Mesenchymal stem cell (in vitro differentiated cells and primary cell): ENCODE measurements around the gene MIPEP.

ENCODE experiments used
- DNase-seq: peaks from one replicate; pipeline ENCODE4 v3.0.0-alpha.2; 2013
- H2AFZ ChIP-seq: one replicate; pipeline ENCODE4 v1.6.1; 2013; ENCODE audit warnings: low read depth, mild to moderate bottlenecking, control low read depth, inconsistent platforms, low read length, moderate library complexity
- H2AK5ac ChIP-seq: 2 replicates; pipeline ENCODE4 v1.6.1; 2013; ENCODE audit warnings: low read length, moderate library complexity, mild to moderate bottlenecking, inconsistent platforms; ENCODE audit not compliant: severe bottlenecking
- H2BK120ac ChIP-seq: one replicate; pipeline ENCODE4 v1.6.1; 2013; ENCODE audit warnings: low read depth, mild to moderate bottlenecking, inconsistent platforms, low read length, moderate library complexity
- H2BK12ac ChIP-seq, 2 experiments: one replicate each; pipeline ENCODE4 v1.6.1; 2013; ENCODE audit warnings: inconsistent platforms in 2 of 2, low read length in 2 of 2, mild to moderate bottlenecking in 2 of 2, moderate library complexity in 2 of 2, control low read depth in 1 of 2
- H2BK15ac ChIP-seq: one replicate; pipeline ENCODE4 v1.6.1; 2013; ENCODE audit warnings: mild to moderate bottlenecking, low read depth, inconsistent platforms; ENCODE audit not compliant: poor library complexity, severe bottlenecking
- H2BK5ac ChIP-seq: 2 replicates; pipeline ENCODE4 v1.6.1; 2013; ENCODE audit warnings: low read depth, mild to moderate bottlenecking, low read length, control low read depth, inconsistent platforms; ENCODE audit not compliant: poor library complexity, severe bottlenecking
- H3K14ac ChIP-seq, 2 experiments: one replicate each; pipeline ENCODE4 v1.6.1; 2013; ENCODE audit warnings: inconsistent platforms in 2 of 2, low read length in 2 of 2, control low read depth in 1 of 2, mild to moderate bottlenecking in 1 of 2, moderate library complexity in 1 of 2
- H3K18ac ChIP-seq, 2 experiments: one replicate each; pipeline ENCODE4 v1.6.1; 2013; ENCODE audit warnings: inconsistent platforms in 2 of 2, low read length in 2 of 2, control low read depth in 1 of 2, low read depth in 1 of 2, mild to moderate bottlenecking in 1 of 2
- H3K23ac ChIP-seq, 2 experiments: one replicate each; pipeline ENCODE4 v1.6.1; 2013; ENCODE audit warnings: inconsistent platforms in 2 of 2, low read length in 2 of 2, mild to moderate bottlenecking in 2 of 2, moderate library complexity in 2 of 2, control low read depth in 1 of 2
- H3K27ac ChIP-seq: 2 replicates; pipeline ENCODE4 v1.5.1; 2013; ENCODE audit warnings: mild to moderate bottlenecking, moderate library complexity, low read length, control low read depth, inconsistent platforms; ENCODE audit not compliant: poor library complexity, severe bottlenecking
- H3K27me3 ChIP-seq, 2 experiments: 2 replicates each; pipeline versions ENCODE4 v1.6.1 to v1.7.0; 2013; ENCODE audit warnings: low read length in 2 of 2, mild to moderate bottlenecking in 2 of 2, moderate library complexity in 2 of 2, control low read depth in 1 of 2, inconsistent platforms in 1 of 2; ENCODE audit not compliant: control insufficient read depth in 1 of 2, insufficient read depth in 1 of 2
- H3K36me3 ChIP-seq, 2 experiments: 2 replicates each; pipeline versions ENCODE4 v1.6.1 to v1.7.0; 2013; ENCODE audit warnings: low read length in 2 of 2, control low read depth in 1 of 2, inconsistent platforms in 1 of 2, low read depth in 1 of 2, mild to moderate bottlenecking in 1 of 2; ENCODE audit not compliant: insufficient read depth in 2 of 2, control insufficient read depth in 1 of 2
- H3K4ac ChIP-seq, 2 experiments: one replicate each; pipeline ENCODE4 v1.6.1; 2013; ENCODE audit warnings: inconsistent platforms in 2 of 2, low read length in 2 of 2, mild to moderate bottlenecking in 2 of 2, moderate library complexity in 2 of 2, control low read depth in 1 of 2, low read depth in 1 of 2
- H3K4me1 ChIP-seq: 2 replicates; pipeline ENCODE4 v1.6.1; 2013; ENCODE audit warnings: low read depth, low read length, control low read depth; ENCODE audit not compliant: control insufficient read depth, insufficient read depth
- H3K4me2 ChIP-seq: 2 replicates; pipeline ENCODE4 v1.6.1; 2013; ENCODE audit warnings: low read length, mild to moderate bottlenecking, inconsistent platforms; ENCODE audit not compliant: poor library complexity, severe bottlenecking
- H3K4me3 ChIP-seq, 2 experiments: 2 replicates each; pipeline versions ENCODE4 v1.5.1 to v1.7.0; 2013; ENCODE audit warnings: low read length in 2 of 2, mild to moderate bottlenecking in 2 of 2, control low read depth in 1 of 2, low read depth in 1 of 2; ENCODE audit not compliant: insufficient read depth in 1 of 2
- H3K79me1 ChIP-seq: replicated peaks from 2 replicates; pipeline ENCODE4 v1.6.1; 2013; ENCODE audit warnings: mild to moderate bottlenecking, control low read depth, low read length, inconsistent platforms; ENCODE audit not compliant: poor library complexity, severe bottlenecking
- H3K9ac ChIP-seq: 2 replicates; pipeline ENCODE4 v1.7.0; 2013; ENCODE audit warnings: mild to moderate bottlenecking, low read length, moderate library complexity
- H3K9me3 ChIP-seq: 2 replicates; pipeline ENCODE4 v1.7.0; 2013; ENCODE audit warnings: mild to moderate bottlenecking, low read length; ENCODE audit not compliant: control insufficient read depth
- H4K8ac ChIP-seq: one replicate; pipeline ENCODE4 v1.6.1; 2013; ENCODE audit warnings: inconsistent platforms, mild to moderate bottlenecking, low read length, moderate library complexity
- H4K91ac ChIP-seq: one replicate; pipeline ENCODE4 v1.6.1; 2013; ENCODE audit warnings: mild to moderate bottlenecking, low read length, inconsistent platforms
- WGBS: methylation state at CpG from one replicate; pipeline ENCODE4 v1.1.7; 2013; ENCODE audit warnings: mixed read lengths; 5-methylcytosine and 5-hydroxymethylcytosine counted together

The MIPEP gene

DNA sequence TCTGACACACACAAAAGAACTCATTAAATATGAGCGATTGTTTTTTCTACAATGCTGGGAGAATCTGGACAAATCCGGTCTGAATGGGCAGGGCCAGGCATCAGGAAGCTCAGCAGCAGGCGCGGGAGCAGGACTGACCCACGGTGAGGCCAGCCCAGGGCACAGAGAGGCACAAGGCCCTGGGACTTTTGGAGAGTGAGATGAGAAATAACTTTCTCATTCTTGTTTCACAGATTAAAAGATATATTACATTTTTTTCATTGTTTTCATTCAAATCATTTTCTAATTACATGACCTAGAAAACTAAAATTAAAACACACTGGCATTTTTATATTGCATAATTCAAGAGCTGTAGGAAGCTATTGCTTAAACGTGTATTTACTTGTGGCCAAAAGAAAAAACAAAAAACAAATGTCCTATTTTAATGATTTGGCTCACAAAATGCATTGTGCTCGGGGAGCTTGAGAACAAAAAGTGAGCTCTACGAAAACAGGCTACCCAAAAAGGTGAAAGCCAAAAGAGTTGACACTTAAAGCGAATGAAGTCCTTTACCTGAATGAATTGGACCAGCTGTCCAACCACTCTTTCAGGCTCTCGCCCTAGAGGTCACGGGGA lies 185.8 kb downstream of the MIPEP start:
- H2BK5ac ChIP-seq = no peak overlapping the region

DNA sequence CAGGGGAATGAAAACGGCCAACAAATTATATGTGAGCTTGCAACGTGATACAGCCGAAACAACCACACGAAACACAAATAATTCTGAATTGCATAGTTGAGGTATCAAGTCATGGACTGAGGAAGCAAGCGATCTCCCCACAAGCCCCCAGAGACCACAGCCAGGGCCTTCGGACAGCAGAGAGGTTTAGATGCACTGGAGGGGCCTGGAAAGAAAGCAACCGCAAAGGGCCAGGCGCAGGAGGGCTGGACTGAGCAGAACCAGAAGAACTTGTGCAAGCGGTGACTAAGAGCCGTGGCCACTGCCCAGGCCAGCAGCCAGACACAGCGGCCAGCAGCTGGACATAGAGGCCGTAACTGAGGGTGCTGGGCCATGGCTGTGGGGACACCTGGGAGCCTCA lies 187.6 kb downstream of the MIPEP start:
- Histone ChIP-seq H2AFZ (no peak overlapping the region), H3K4me3 (no peak overlapping the region), H2BK12ac (no peak overlapping the region), H3K27ac (peak overlapping the region; percentile 22), H3K18ac (no peak overlapping the region), H3K79me1 (no peaks in the 10 kb centered on the region), H3K36me3 (no peaks in the 10 kb centered on the region), H3K9me3 (no peaks in the 10 kb centered on the region), H4K91ac (no peak overlapping the region), H3K4ac (no peak overlapping the region), H2BK120ac (no peak overlapping the region), H2BK5ac (no peak overlapping the region), H4K8ac (no peak overlapping the region), H3K4me1 (peaks cover 17% of the 10 kb centered on the region), H3K4me2 (no peak overlapping the region), H3K9ac (peak overlapping the region; percentile 70), H3K27me3 (peaks cover 0 to 3% of the 10 kb centered on the region in 2 experiments), H3K23ac (no peak overlapping the region), H2BK15ac (no peak overlapping the region), H2AK5ac (no peak overlapping the region), H3K14ac (no peak overlapping the region)
- WGBS = 67% methylated on average over 12 of the region's 12 CpGs
- DNase-seq = peak; percentile 89

More for the DNA sequence above, 185.8 kb downstream of the MIPEP start:
- Histone ChIP-seq H3K18ac (no peak overlapping the region), H4K8ac (no peak overlapping the region), H3K4me3 (no peak overlapping the region), H4K91ac (no peak overlapping the region), H2BK12ac (no peak overlapping the region), H2AK5ac (no peak overlapping the region), H3K14ac (no peak overlapping the region), H3K4me2 (no peak overlapping the region), H2AFZ (no peak overlapping the region), H3K9me3 (no peaks in the 10 kb centered on the region), H3K27ac (no peak overlapping the region), H3K27me3 (peaks cover 0 to 6% of the 10 kb centered on the region in 2 experiments), H3K23ac (no peak overlapping the region), H3K4me1 (peaks cover 15% of the 10 kb centered on the region), H3K36me3 (no peaks in the 10 kb centered on the region), H3K9ac (peak overlapping the region; percentile 46), H2BK15ac (no peak overlapping the region), H3K79me1 (no peaks in the 10 kb centered on the region), H3K4ac (no peak overlapping the region), H2BK120ac (no peak overlapping the region)
- DNase-seq = no peak
- WGBS = 94% methylated on average over 10 of the region's 11 CpGs

- Histone ChIP-seq H2BK12ac (no peak overlapping the region), H2BK15ac (no peak overlapping the region), H2AK5ac (no peak overlapping the region), H3K27ac (peak overlapping the region; percentile 31), H4K8ac (no peak overlapping the region), H3K4me3 (peak overlapping the region in 1 of 2 experiments; percentile 55), H3K23ac (no peak overlapping the region), H3K27me3 (no peaks in the 10 kb centered on the region), H3K4me2 (no peak overlapping the region), H3K79me1 (no peaks in the 10 kb centered on the region), H3K9ac (peak overlapping the region; percentile 70), H4K91ac (no peak overlapping the region), H3K4ac (no peak overlapping the region), H2AFZ (no peak overlapping the region), H3K14ac (no peak overlapping the region), H3K4me1 (peaks cover 21% of the 10 kb centered on the region), H2BK5ac (no peak overlapping the region), H3K18ac (no peak overlapping the region), H2BK120ac (no peak overlapping the region), H3K9me3 (no peaks in the 10 kb centered on the region), H3K36me3 (no peaks in the 10 kb centered on the region)
- WGBS = 84% methylated on average over 4 of the region's 5 CpGs
- no peak for DNase-seq
These were observed 188.0 kb downstream of the MIPEP start for GRCh38 chr13:23701186-23701585.

- no peak overlapping the region for H3K27ac ChIP-seq
- no peaks in the 10 kb centered on the region for H3K9me3 ChIP-seq
- H3K27me3 ChIP-seq = no peaks in the 10 kb centered on the region
- no peak overlapping the region for H3K14ac ChIP-seq
- no peak for DNase-seq
- no peak overlapping the region for H4K8ac ChIP-seq
- H3K4me3 ChIP-seq = no peak overlapping the region
- no peak overlapping the region for H3K23ac ChIP-seq
- H3K4me2 ChIP-seq = no peak overlapping the region
- no peak overlapping the region for H4K91ac ChIP-seq
- H3K36me3 ChIP-seq = no peaks in the 10 kb centered on the region
- H3K9ac ChIP-seq = no peak overlapping the region
- no peak overlapping the region for H2BK12ac ChIP-seq
- no peaks in the 10 kb centered on the region for H3K79me1 ChIP-seq
- no peak overlapping the region for H3K4ac ChIP-seq
- WGBS = 86% methylated on average over 2 of the region's 2 CpGs
- H2AK5ac ChIP-seq = no peak overlapping the region
- no peak overlapping the region for H2BK5ac ChIP-seq
- H2AFZ ChIP-seq = no peak overlapping the region
- H3K4me1 ChIP-seq = peaks cover 23% of the 10 kb centered on the region
- no peak overlapping the region for H2BK120ac ChIP-seq
- no peak overlapping the region for H2BK15ac ChIP-seq
- H3K18ac ChIP-seq = no peak overlapping the region
These were observed 189.9 kb downstream of the MIPEP start for GRCh38 chr13:23699271-23699670.
